ENCODE data around the gene GNG13.
"Not testable (repeated sequence)": the region's sequence is repeated elsewhere in the genome, so short reads cannot be mapped to it uniquely, and the experiment has no call there.

GNG13 gene

DNA sequence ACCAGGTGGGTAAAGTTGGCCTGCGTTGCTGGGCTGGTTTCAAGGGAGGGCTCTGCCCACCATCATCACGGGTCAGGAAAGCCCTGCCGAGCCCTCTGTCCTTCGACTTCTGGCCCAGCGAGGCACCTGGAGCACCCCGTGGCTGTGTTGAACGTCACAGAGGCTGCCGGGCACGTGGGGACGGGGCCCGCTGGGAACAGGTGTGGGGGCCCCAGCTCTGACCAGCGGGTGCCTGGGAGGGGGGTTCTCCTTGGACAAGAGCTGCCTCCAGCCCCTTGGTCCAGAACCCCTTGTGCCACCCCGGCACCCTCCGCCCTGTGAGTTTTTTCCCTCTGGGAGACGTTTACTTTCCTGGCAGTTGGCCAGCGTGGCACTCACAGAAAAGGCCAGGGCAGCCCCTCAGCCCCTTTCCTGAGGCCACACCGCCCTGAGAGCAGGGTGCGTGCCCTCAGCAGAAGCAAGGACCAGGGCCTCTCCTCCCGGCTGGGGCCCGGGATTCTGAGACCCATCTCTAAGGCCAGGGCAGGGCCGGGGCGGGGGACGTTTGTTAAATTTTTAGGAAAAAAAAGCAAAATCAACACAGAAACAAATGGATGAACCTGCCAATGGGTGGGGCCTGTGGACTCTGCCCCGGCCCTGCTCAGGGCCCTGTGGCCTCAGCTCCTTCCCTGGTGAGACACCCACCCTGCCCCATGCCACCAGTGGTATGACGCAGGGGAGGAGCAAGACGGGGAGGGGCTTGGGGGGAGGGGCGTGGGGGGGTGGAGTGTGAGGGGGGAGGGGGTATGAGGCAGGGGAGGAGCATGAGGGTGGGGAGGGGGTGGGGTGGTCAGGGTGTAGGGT, 31.3 kb upstream of the GNG13 start:
- DNase-seq, result no peak

DNA sequence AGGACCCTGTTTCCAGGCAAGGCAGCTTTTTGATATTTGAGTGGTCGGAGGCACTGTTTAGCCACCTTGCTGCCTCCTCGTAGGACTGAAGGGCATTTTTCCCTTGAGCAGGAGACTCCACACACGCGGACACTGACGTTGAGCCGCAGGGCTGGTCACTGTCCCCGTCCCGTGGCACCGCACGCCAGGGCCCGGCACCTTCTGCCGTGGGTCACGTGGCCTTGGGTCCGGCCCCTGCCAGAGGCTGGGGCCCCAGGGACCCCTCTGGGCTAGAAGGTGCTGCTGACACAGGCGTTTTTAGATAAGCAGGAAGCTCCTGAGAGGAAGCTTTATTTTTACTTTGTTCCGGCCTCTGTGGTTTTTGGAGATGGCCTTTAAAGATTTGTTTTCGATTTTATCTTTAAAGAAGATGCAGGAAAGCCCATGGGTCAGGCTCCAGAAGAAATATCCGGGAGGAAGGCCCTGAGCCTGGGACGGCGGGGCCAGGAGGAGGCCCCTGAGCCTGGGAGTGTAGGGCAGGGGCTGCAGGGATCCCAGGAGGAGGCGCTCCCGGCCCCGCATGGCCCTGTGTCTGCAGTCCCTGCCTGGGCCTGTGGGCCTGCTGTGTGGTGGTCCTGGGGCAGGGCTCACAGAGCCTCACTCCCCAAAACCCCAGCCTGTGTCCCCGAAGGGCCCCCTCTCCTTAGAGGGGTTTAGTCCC, 30.5 kb upstream of the GNG13 start:
- no peak for DNase-seq

DNA sequence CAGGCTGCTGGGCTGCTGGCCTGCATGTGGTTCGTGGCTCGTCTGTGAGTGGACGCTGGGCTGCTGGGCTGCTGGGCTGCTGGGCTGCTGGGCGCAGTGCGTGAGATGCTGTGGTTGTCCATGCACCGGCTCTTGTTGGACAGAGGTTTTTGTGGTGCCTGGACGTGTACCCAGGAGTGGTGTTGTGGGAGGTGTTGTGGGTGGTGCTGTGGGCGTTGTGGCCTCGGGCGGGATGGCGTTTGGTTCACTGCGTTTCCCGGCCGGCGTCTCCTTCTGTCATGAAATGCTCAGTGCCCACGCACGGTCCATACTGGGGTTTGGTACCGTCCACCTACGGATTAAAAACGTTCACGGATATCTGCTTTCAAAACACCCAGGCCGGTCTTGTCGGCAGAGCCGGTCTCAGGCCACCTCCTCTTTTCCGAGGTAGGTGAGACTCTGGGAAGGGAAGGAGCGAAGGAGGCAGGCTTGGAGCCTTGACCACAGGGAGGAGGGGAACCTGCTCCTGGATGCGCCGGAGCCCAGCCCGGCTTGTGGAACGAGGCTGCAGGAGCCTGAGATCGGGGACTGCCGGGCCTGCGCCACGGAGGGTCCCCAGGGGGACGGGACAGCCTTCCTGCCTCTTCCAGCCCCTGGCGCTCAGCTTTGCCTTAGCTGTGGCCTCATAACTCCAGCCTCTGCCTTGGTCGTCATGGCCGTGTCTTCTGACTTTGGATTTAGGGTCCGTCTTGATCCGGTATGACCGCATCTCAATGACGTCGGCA, 29.8 kb upstream of the GNG13 start:
- no peak for DNase-seq

DNA sequence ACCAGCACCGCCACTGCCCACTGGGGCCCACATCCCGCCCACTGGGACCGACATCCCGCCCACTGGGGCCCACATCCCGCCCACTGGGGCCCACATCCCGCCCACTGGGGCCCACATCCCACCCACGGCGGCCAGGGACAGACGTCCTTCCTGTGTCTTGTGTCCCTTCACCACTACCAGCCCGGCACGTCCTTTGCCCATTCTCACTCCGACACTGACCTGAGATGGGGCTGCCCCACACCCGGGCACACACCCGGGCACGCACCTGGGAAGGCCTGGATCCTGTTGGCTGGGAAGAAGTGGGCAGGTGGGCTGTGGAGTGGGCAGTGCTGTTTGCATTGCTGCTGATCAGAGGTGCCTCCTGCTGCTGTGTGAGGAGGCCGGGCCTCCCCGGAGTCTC, 28.4 kb upstream of the GNG13 start:
- no peak for DNase-seq

DNA sequence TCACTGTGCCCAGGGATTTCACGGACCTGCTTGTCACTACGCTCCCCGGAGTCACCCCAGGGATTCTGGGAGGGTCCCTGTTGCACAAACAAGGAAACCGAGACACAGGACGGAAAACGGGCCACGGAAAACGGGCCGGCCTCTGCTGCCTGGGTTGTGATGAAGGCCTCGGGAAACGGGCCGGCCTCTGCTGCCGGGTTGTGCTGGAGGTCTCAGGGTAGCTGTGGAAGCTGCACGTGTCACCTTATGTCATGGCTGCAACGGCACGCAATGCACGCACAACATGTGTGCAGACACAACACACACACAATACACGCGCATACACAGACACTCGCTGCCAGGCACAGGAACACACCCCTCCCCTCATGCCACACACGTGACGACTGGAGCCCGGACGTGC, 27.0 kb upstream of the GNG13 start:
- no peak for DNase-seq

DNA sequence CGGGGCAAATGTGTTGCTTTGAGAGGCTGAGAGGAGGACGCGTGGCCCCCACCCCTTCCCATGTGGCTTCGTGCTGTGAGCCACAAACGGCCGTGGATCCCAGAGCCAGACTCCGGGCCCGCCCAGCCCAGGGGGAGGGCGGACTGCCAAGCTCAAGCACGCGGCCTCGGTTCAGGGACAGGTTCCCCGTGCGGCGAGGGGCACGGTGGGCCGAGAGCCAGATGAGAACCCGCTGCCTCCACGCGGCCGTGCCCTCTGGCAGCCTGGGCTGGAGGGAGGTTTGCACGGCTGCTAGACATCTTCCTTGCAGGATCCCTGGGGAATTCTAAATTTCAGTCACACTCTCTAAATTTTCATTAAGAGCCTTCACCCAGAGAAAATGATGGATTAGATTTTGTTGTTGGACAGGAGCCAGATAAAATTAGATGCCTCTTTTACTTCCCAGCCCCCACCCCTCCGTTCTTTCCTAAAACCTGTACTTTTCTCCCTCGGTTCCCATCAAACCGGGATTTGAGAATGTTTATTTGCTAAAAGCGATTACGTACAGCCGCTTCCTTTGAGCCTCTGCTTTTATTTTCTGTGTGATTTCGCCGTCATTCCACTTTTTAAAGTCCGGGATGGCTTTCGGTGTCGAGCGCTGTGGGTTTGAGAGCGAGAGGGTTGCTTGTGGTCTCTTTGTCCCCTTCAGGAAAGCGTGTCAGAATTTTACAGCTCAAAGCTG, 25.0 kb upstream of the GNG13 start:
- peak; percentile 57 for DNase-seq

DNA sequence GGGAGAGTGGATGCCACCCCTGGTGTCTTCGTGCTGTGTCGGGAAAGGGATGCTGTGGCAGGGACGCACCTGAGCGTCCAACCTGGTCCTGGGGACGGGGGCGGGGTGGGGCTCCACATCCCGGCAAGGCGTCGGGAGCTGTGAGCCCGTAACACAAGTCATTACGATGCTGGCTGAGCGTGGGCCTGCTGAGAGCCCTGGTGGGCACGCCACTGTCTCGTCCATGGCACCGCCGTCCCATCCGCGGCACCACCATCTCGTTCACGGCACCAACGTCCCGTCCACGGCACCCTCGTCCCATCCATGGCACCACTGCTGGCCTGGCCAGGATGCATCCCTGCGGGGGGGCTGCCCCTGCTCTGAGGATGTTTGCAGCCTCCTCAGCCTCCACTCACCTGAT, 24.1 kb upstream of the GNG13 start:
- DNase-seq, result no peak

DNA sequence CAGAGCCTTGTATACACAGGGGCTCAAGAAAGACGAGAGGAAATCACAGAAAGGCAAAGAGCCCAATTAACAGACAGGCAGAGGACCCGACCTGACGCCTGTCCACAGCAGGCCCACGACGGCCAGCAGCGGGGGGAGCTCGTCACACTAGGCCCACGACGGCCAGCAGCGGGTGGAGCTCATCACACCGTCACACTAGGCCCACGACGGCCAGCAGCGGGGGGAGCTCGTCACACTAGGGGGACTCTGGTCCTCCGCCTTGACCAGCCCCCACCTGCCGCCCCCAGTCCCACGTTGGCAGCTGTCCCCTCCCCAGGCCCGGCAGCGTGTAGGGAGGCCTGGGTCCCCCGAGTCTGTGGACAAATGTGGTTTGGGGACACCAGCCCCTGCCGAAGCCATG, 23.7 kb upstream of the GNG13 start:
- no peak for DNase-seq

DNA sequence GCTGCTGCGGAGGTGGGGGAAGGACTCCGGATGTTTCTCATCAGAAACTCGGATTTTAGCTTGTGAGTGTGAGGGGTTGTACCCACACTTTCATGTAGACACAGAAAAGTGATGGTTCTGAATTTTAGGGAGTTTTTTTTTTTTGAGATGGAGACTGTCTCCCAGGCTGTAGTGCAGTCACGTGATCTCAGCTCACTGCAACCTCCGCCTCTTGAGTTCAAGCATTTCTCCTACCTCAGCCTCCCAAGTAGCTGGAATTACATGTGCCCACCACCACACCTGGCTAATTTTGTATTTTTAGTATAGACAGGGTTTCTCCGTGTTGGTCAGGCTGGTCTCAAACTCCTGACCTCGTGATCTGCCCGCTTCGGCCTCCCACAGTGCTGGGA, 22.4 kb upstream of the GNG13 start:
- no peak for DNase-seq

DNA sequence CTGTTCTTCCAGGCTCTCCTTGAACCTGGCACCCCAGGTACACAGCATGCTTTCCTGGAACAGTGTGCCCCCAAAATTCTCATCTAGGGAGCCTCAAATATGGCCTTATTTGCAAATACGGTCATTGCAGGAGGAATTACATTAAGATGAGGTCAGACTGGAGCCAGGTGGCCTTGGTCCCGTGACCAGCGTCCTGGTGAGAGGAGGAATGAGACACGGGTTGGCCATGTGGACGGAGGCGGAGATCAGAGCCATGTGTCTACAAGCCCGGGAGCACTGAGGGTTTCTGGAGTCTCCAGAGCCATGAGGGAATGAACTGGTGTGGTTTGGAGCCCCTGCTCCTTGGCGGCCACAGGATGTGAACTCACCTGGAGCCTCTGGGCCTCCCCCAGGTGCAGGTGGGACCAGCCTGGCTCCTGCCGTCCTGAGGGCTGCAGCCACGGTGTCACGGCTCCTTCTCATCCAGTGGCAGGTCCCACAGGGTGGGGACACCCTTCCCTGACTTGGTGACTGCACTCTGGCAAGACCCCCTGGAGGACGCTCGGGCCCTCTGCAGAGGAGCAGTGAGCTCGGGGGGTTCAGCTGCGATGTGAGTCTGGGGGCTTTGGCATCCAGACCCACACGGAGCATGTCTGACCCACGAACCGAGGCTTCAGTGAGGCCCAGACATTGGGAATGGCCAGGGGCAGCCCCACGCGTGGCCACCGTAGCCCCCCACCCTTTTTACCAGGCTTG, 21.8 kb upstream of the GNG13 start:
- DNase-seq, result no peak

DNA sequence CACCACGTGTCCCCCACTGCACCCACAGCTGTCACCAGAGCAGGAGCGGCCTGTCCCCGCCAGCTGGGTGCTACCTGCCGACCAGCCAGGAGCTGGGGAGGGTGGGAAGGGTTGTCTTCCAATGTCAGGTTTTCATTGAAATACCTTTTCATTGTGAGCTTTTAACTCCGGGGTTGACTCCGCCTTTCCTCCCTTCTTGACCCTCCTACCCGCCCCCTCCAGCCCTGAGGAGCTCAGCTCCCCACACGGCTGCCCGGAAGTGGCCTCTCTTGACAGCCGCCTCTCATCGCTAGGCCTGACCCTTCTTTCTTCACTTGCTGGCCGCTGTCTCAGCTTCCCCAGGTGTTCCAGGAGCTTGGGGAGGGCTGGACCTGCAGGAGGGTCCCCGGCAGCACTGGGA, 21.2 kb upstream of the GNG13 start:
- no peak for DNase-seq

DNA sequence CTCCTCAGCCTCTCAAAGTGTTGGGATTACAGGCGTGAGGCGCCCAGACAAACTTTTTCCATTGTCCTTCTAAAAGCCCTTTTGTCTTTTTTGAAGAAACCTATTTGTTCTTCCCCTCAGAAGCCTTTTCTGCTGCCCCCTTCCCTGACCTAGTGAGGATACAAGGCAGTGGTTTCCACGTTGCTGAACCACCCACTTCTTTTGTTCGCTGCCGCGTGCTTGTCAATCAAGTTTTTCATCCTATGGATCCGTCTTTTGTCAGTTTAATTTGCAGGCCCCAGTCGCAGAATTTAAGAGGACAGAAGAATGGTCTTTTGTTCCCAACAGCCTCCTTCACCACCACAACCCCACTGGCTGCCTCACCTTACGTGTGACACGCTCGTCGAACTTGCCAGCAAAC, 20.2 kb upstream of the GNG13 start:
- DNase-seq, result no peak

DNA sequence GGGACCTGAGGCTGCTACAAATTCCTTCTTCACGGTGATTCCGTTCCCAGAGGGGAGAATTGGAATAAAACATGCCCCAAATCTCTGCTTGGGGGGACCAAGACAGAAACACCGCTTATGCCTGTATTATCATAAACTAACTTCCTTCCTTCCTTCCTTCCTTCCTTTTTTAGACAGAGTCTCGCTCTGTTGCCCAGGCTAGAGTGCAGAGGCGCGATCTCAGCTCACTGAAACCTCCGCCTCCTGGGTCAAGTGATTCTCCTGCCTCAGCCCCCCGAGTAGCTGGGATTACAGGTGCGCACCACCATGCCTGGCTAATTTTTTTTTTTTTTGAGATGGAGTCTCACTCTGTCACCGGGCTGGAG, 19.5 kb upstream of the GNG13 start:
- not testable (repeated sequence) for DNase-seq

DNA sequence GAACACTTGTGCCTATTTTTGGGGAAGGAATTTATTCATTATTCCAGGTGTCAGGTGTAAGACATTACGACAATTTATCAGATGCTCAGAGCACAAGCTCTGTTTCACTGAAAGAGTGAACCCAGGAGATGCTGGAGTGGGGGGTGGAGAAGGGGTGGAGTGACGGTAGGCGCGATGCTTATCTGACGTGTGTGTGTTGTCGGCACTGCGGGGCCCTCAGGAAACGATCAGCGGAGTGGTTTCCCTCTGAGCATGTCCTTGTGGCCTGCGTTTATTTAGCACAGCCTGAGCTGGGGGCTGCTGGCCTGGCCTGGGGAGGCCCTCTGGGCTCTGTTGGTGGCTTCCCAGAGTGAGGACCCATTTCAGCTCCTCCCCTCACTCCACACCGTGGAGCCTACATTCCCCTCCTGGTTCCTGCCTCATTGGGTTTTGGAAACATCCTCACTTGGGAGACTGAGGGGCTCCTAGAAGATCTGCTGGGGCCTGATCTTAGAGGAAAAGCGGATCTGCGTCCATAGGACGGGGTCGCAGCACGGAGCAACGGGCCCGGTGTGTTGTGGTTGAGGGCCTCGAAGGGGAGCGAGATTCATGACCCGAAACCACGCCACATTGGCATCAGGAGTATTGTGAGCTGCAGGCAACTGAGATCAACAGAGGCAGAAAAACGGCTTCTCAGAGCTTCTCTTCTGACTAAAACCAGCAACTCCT, 19.0 kb upstream of the GNG13 start:
- no peak for DNase-seq

DNA sequence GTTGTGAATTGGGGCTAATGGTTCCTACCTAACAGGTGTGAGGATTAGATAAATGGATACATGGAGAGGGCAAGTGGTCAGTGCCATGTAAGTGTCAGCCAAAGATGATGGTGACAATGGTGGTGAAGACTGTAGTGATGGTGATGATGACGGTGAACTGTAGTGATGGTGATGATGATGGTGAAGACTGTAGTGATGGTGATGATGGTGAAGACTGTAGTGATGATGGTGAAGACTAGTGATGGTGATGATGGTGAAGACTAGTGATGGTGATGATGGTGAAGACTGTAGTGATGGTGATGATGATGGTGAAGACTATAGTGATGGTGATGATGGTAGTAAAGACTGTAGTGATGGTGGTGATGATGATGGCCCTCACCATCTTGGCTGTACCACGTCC, 18.1 kb upstream of the GNG13 start:
- no peak for DNase-seq

DNA sequence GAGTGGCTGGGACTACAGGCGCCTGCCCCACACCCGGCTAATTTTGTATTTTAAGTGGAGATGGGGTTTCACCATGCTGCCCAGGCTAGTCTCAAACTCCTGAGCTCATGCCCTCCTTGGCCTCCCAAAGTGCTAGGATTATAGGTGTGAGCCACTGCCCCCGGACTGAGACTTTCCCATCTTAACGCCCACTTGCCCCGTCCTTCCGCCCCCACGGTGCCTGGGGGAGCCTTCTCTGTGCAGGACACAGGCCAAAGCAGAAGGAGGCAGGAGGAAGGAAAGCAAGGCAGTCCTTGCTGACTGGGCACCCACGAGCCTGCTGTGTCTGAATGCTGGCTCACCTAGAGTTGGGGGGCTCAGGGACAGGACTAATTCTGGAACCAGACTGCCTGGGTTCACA, 17.6 kb upstream of the GNG13 start:
- DNase-seq, result no peak

DNA sequence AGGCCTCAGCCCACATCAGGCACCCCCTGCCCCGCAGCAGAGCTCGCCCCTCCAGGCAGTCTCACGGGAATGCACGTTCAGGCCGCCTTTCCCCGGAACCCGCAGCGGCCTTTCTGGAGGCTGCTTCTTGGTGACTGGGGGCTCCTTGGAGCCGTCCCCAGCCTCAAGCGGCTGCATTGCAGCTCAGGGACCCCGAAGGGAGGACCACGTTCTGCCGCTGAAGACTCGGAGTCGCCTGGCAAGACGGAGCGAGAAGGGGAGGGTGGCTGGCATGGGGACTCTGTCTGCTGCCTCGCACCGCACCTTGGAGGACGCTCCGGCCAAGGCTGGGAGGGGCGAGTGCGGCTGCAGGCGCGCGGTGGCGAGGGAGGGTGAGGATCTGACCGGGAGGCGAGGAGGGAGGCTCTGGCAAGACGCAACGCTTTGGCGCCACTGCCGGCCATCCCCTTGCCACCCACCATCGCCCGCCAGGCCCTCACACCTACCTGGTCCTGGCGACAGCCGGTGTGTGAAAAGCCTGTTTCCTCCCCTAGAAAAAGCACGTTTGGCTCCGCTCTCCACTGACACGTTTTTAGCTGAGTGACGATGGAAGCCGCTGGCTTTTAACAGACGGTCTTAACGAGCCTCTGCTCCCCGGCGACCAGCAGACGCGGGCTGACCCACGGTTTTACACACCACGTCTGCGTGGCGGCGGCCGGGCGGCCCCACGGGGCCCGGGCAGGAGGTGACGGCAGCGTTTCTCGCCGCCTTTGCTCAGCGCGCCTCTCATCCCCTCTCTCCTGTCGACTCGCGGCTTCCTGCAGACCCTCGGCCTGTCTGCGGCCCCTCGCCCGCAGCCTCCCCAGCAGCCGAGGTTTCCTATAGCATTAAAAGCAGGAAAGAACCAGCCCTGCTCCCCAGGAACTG, 16.7 kb upstream of the GNG13 start:
- no peak for DNase-seq

DNA sequence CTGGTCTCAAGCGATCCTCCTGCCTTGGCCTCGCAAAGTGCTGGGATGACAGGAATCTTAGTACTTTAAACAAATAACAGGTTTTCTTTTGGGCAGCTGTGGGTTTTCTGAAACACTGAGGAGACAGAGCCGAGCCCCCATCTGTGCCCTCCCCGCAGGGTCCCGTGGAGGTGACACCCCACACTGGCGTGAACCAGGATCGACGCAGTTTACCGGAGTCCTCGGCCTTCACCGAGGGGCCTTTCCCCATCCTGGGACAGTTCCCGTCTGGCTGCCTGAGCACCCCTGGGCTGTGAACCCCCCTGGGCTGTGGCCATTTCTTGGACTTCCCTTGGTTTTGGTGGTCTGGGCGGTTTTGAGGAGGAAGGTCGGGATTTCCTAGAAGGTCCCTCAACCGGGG, 15.3 kb upstream of the GNG13 start:
- no peak for DNase-seq

DNA sequence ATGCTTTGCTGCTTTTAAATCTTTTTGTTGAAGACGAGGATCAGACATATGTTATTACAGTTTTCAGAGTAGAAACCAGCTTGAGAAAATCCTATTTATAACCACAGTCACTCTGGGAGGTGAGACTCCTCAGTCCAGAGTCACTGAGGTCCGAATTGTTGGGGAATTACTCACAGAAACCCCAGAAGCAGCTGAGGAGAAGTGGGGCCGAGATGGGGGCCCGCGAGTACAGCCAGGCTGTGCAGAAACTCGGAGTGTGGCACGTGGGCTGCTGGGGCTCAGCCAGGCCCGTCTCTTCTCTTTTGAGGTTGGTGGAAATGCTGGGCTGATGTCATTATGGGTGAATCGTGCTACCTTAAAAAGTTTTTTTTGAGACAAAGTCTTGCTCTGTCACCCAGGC, 14.4 kb upstream of the GNG13 start:
- no peak for DNase-seq

DNA sequence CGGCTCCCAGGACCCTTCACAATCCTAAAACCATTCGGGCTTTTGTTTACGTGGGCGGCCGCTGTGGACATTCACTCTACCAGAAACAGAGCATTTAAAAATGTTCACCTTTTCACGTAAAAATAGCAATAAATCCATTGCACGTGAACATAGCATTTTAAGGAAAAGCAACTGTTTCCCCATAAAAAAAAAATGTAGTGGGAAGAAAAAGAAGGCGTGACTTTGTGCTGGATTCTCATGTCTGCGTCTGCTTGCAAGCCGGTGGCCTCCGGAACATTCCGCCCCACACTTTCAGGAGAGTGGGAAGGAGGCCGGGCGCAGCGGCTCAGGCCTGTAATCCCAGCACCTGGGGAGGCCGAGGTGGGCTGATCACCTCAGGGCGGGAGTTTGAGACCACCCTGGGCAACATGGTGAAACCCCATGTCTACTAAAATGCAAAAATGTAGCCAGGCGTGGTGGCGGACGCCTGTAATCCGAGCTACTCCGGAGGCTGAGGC, 13.4 kb upstream of the GNG13 start:
- no peak for DNase-seq
